Cardiac muscle cell (in vitro differentiated cells and primary cell): ENCODE results near the gene RASGRP2. TPM values are rescaled to one million over a fixed set of nuclear protein-coding genes. Genes with fewer than 3 reads are reported as not detected.
A peak's percentile ranks its signal among the peaks of the same experiment; 100 is the strongest.

ENCODE experiments used
- DNase-seq, 2 donors: peaks; one replicate each; pipeline versions ENCODE4 v3.0.0 to v3.0.0-alpha.2; 2010 to 2017; ENCODE audit warnings: low read depth in 1 of 2, low spot score in 1 of 2
- H3K27ac ChIP-seq: fragments of 200-600 bp; sonication (generic); 2 replicates; pipeline ENCODE4 v1.5.1; 2016
- H3K27me3 ChIP-seq: fragments of 200-600 bp; sonication (generic); 2 replicates; pipeline ENCODE4 v1.6.0; 2016; ENCODE audit warnings: control low read depth
- H3K36me3 ChIP-seq: fragments of 200-600 bp; sonication (generic); 2 replicates; pipeline ENCODE4 v1.5.1; 2016; ENCODE audit warnings: control low read depth
- H3K4me1 ChIP-seq: fragments of 200-600 bp; sonication (generic); 2 replicates; pipeline ENCODE4 v1.8.1; 2017; ENCODE audit warnings: low read depth, mild to moderate bottlenecking, mixed run types
- H3K4me3 ChIP-seq: fragments of 200-600 bp; sonication (generic); 2 replicates; pipeline ENCODE4 v1.5.1; 2016; ENCODE audit warnings: mild to moderate bottlenecking
- H3K9me3 ChIP-seq: fragments of 200-600 bp; sonication (generic); 2 replicates; pipeline ENCODE4 v1.5.1; 2017; ENCODE audit warnings: low read depth, mild to moderate bottlenecking, control low read depth
- polyA plus RNA-seq: library from polyadenylated mRNA; unstranded; fragments of >200 nt; fragmentation: Nextera tagmentation; extraction: Ambion mirVana; gene quantifications from 2 replicates; pipeline ENCODE4 v1.2.1, GENCODE V29; 2016
- total RNA-seq: library from RNA; depleted of rRNA; stranded (reverse); fragments of >200 nt; gene quantifications from 2 replicates; pipeline ENCODE4 v1.2.3, GENCODE V29; 2016
- TF ChIP-seq, protein P1 (sequence below): IDR thresholded peaks from 2 replicates; pipeline ENCODE4 v1.5.1; 2012; ENCODE audit warnings: low read depth, mild to moderate bottlenecking, low read length

The RASGRP2 gene
- total RNA-seq: 29.5 and 60.8 TPM in 2 replicates
- polyA plus RNA-seq: 60.8 and 64.0 TPM in 2 replicates

DNA sequence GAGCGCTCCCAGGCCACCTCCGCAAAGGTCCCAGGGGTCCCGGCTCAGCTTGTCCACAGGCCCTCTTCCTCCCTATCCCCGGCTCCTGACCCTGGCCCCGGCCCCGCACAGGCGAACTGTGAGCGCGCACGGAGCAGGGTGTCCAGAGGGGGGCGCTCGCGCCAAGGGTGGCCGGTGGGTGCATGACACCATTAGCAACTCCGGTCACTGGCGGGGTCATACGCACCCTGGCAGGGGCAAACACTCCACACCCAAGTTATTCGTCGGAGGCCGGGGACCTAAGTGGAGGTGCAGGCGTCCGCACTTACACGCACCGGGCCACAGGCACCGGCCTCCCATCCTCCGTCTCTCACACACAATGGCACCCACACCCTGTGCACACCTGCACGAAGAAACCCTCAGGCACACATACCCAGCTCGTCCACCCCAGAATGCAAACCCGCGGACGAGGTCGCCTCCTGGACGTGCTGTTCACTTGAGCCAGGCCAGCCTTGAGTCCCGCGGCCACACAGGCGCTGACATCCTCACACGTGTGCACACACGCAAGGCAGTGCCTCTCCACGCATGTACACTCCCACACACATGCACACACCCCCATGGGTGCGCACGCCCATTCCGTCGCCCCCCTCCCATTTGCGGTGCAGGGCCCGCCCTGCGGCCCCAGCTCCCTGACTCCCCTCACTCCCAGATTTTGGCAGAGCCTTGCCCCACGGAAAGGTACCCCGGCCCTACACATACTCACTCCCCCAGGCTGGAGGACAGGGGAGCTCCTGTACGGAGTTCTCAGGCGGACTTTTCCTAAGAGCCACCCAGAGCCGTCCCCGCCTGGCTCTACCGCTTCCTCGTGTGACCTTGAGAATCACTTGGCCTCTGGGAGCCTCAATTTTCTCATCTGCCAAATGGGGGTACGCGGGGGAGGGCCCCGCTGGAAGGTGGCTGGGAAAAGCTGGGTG, at the start of gene RASGRP2:
RASGRP2 (minus strand) TSS at position 552 of the 953 bp plus-strand sequence. CDS start 1,276 bp downstream, outside the sequence.
- DNase-seq: peak; percentile 45 to 46
- Histone ChIP-seq H3K27ac (peak within 1 kb of the TSS; percentile 61), H3K27me3 (peaks cover 30% of the 10 kb centered on the region), H3K4me3 (peak within 1 kb of the TSS; percentile 47), H3K36me3 (no peaks in the 10 kb centered on the region), H3K9me3 (no peaks in the 10 kb centered on the region), H3K4me1 (peaks cover 5% of the 10 kb centered on the region)
- TF ChIP-seq, protein P1, sequence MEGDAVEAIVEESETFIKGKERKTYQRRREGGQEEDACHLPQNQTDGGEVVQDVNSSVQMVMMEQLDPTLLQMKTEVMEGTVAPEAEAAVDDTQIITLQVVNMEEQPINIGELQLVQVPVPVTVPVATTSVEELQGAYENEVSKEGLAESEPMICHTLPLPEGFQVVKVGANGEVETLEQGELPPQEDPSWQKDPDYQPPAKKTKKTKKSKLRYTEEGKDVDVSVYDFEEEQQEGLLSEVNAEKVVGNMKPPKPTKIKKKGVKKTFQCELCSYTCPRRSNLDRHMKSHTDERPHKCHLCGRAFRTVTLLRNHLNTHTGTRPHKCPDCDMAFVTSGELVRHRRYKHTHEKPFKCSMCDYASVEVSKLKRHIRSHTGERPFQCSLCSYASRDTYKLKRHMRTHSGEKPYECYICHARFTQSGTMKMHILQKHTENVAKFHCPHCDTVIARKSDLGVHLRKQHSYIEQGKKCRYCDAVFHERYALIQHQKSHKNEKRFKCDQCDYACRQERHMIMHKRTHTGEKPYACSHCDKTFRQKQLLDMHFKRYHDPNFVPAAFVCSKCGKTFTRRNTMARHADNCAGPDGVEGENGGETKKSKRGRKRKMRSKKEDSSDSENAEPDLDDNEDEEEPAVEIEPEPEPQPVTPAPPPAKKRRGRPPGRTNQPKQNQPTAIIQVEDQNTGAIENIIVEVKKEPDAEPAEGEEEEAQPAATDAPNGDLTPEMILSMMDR: peak; percentile 67

DNA sequence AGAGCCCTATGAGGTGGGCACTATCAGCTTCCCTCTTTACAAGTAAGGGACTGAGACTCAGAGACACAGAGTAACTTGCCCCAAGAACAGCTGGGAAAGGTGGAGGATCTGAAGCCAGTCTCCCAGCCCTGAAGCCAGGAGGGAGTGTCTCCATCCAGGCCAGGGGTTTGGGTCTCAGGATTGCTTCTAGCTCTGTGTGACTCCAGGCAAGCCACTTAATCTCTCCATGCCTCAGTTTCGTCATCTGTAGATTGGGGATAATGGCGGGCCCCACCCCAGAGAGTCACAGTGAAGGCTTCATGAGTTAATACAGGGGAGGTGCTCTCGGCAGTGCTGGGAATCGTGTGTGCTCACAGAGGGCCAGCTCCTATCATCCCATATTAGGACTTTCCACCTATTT, 48.5 kb upstream of the RASGRP2 start:
- TF ChIP-seq, protein P1: no peak
- H3K36me3 ChIP-seq: no peaks in the 10 kb centered on the region
- no peak overlapping the region for H3K27ac ChIP-seq
- H3K4me1 ChIP-seq: no peaks in the 10 kb centered on the region
- no peaks in the 10 kb centered on the region for H3K27me3 ChIP-seq
- no peak overlapping the region for H3K4me3 ChIP-seq
- no peaks in the 10 kb centered on the region for H3K9me3 ChIP-seq
- no peak for DNase-seq

DNA sequence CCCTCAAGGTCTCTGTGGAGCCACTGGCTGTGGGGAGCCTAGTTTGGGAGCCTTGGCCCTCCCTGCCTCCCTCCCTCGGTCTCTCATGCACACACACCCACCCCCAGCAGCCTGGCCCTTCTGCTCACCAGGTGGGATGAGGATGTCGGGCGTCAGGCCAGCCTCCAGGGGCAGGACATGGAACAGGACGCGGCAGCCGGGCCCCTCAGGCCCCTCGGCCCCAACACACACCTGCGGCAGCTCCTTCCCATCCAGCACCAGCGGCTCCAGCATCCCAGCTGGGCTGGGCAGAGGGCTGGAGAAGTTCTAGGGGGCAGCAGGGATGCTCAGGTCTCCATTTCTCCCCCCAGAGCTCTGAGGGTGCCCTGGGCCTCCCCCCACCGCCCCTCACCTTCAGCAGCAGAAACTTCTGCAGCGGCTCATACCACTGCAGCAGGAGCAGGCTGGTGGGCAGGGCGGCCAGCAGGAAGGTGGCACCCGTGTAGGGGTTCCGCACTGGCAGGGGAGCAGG, 47.9 kb upstream of the RASGRP2 start:
- TF ChIP-seq, protein P1: no peak
- H3K27ac ChIP-seq: no peak overlapping the region
- no peaks in the 10 kb centered on the region for H3K9me3 ChIP-seq
- H3K4me1 ChIP-seq: no peaks in the 10 kb centered on the region
- no peak for DNase-seq
- H3K4me3 ChIP-seq: no peak overlapping the region
- H3K36me3 ChIP-seq: no peaks in the 10 kb centered on the region
- H3K27me3 ChIP-seq: no peaks in the 10 kb centered on the region

DNA sequence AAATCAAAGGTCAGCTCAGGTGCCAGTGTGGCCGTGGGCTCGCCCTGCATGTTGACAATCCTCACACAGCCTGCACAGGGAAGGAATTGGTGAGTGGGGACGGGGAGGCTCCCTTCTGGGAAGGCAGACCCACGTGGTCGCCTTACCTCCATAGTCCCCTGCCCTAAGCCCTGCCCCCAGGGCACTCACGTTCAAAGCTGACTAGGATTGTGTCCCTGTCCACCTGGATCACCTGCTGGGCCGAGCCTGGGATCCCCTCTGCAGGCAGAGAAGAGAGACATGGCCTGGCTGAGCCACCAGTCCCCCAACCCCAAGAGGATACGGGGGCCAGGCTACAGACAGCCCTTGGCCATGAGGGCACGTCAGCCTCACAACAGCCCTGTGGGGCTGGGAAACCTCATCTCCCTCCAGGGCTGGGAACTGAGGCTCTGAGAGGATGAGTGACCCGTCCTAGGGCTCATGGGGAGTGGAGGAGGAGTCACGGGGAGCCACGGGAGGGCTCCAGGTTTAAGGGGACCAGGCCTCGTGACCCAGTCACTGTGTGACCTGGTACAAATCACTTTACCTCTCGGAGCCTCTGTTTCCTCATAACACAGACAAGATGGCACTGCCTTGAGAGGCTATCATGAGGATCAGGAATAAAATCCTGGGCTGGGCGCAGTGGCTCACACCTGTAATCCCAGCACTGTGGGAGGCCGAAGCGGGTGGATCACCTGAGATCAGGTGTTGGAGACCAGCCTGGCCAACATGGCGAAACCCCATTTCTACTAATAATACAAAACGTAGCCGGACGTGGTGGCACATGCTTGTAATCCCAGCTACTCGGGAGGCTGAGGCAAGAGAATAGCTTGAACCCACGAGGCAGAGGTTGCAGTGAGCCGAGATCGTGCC, 46.5 kb upstream of the RASGRP2 start:
- TF ChIP-seq, protein P1: no peak
- Histone ChIP-seq H3K4me1 (no peaks in the 10 kb centered on the region), H3K36me3 (no peaks in the 10 kb centered on the region), H3K27me3 (no peaks in the 10 kb centered on the region), H3K27ac (no peak overlapping the region), H3K9me3 (no peaks in the 10 kb centered on the region), H3K4me3 (no peak overlapping the region)
- no peak for DNase-seq

DNA sequence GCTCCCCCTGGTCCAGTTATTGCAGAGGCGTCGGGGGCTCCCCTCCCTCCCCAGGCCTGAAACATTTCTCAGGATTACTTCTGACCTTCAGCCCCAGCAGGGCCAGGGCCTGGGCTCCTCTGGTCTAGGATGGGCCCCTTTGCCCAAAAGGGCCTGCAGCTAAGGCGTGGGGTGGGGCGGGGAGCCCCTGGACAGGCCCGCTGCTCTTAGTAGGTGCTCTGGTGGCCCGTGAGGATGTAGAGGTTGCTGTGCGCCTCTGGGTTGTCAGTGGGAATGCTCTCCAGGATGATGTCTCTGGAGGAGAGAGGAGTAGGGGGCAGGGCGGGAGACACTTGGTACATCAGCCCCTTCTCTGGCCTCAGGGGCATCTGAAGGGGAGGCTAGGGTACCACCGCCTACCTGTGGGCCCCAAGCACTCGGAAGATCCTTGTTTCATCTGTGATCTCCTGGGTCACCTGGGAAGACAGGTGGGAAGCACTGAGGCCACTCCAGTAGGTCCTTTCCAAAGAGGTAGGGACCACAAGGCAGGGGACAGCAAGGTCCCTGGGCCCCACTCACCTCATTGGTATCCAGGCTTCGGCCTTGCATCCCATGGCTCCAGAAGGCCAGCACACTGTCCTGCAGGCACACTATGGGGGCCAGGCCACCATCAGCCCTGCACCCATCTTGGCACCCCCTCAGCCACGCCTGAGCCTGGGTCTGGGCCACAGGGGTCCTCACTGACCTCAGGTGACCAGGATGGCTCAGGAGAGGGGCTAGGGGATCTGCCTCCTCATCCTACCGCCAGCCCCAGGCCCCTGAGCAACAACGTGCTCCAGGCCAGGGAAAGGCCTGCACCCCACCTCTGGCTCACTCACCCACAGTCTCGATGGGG, 45.6 kb upstream of the RASGRP2 start:
- Histone ChIP-seq H3K36me3 (no peaks in the 10 kb centered on the region), H3K27me3 (no peaks in the 10 kb centered on the region), H3K4me1 (no peaks in the 10 kb centered on the region), H3K9me3 (no peaks in the 10 kb centered on the region), H3K4me3 (no peak overlapping the region), H3K27ac (no peak overlapping the region)
- no peak for DNase-seq
- TF ChIP-seq, protein P1: no peak
